Measurements from ENCODE around the gene PLXNB3. TPM values are rescaled to one million over a fixed set of nuclear protein-coding genes. Genes with fewer than 3 reads are reported as not detected.

Gene PLXNB3
- total and polyA plus RNA-seq, 2 of the 13 experiments (the other 11 are each of a cell fraction or from before 2014, with no cell fraction given), result 3.0 to 6.9 TPM

DNA sequence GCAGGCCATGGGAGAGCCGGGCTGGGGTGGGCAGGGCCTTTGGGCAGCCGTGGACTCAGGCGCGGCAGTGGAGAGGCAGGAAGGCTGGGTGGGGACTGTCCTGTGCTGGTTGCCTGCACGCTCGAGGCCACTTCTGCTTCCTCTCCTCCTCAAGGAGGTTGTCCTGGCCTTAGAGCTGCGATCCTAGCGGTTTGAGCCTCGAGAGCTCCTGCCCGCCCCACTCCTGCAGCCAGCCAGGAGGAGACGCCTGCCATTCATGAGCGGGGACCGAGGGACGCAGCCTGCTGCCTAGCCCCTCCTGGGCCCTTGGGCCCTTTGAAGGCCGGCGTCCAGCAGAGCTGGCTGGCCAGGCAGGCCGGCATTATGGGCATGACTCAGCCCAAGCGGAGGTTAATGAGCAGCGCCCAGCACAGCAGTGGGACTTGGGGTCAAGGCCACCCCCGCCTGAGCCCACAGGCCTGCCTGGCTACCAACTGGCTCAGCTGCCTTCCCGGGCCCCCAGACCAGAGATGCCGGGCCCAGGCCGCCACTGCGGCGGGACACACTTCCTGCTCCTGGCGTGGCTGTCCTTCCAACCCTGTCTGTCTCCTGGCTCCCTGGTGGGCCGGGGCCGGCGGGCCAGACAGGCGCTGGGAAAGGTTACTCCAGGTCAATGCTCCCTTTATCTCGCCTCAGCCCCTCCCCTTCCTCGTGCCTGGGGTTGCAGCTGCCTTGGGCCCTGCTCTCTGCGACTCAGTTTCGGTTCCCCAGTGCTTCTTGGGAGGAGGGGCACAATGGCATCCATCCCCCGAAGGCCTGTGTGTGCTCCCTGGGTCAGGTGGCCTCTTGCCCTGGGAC, 37.5 kb upstream of the PLXNB3 start (continued):
- TF ChIP-seq, protein P1, sequence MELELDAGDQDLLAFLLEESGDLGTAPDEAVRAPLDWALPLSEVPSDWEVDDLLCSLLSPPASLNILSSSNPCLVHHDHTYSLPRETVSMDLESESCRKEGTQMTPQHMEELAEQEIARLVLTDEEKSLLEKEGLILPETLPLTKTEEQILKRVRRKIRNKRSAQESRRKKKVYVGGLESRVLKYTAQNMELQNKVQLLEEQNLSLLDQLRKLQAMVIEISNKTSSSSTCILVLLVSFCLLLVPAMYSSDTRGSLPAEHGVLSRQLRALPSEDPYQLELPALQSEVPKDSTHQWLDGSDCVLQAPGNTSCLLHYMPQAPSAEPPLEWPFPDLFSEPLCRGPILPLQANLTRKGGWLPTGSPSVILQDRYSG (CRISPR knock-in tag; IDR thresholded peaks at IDR 0.05), result no peak
- TF ChIP-seq ZNF710 (CRISPR knock-in tag; IDR thresholded peaks at IDR 0.05; ENCODE audit: borderline replicate concordance) (peak; percentile 52; the same call in 1 of the 2 replicates), ZKSCAN1 (IDR thresholded peaks at IDR 0.05; ENCODE audit: low read length) (no peak), ZFP36L2 (CRISPR knock-in tag; IDR thresholded peaks at IDR 0.05) (no peak), PRMT3 (CRISPR knock-in tag; IDR thresholded peaks at IDR 0.05; ENCODE audit: borderline replicate concordance, low read depth) (no peak), ZKSCAN8 (CRISPR knock-in tag; IDR thresholded peaks at IDR 0.05; ENCODE audit: borderline replicate concordance) (0 out of 2 replicates have a peak, but pooled peaks have one; percentile 27), MXI1 (IDR thresholded peaks at IDR 0.05; ENCODE audit: borderline replicate concordance, low read depth, low read length) (peak; percentile 39; the same call in 1 of the 3 replicates), GABPB1 (CRISPR knock-in tag; IDR thresholded peaks at IDR 0.05) (peak; percentile 81), ZSCAN30 (CRISPR knock-in tag; IDR thresholded peaks at IDR 0.05) (0 out of 2 replicates have a peak, but pooled peaks have one; percentile 32), GPBP1L1 (CRISPR knock-in tag; IDR thresholded peaks at IDR 0.05) (no peak), ZNF256 (CRISPR knock-in tag; conservative IDR thresholded peaks at IDR 0.05) (no peak), SOX13 (IDR thresholded peaks at IDR 0.05) (no peak), SOX13 (CRISPR knock-in tag; conservative IDR thresholded peaks at IDR 0.05 in 1 of 2, IDR thresholded peaks at IDR 0.05 in 1 of 2) (peak in 1 of 2 experiments; percentile 36; a peak in 1 of 4 replicates), SOX6 (IDR thresholded peaks at IDR 0.05) (no peak), SOX6 (CRISPR knock-in tag; IDR thresholded peaks at IDR 0.05) (peak; percentile 64), TBX3 (IDR thresholded peaks at IDR 0.05; ENCODE audit: borderline replicate concordance) (no peak)
- TF ChIP-seq, protein P2, sequence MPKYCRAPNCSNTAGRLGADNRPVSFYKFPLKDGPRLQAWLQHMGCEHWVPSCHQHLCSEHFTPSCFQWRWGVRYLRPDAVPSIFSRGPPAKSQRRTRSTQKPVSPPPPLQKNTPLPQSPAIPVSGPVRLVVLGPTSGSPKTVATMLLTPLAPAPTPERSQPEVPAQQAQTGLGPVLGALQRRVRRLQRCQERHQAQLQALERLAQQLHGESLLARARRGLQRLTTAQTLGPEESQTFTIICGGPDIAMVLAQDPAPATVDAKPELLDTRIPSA (CRISPR knock-in tag; IDR thresholded peaks at IDR 0.05; ENCODE audit: borderline replicate concordance), result no peak
- TF ChIP-seq, protein P3, sequence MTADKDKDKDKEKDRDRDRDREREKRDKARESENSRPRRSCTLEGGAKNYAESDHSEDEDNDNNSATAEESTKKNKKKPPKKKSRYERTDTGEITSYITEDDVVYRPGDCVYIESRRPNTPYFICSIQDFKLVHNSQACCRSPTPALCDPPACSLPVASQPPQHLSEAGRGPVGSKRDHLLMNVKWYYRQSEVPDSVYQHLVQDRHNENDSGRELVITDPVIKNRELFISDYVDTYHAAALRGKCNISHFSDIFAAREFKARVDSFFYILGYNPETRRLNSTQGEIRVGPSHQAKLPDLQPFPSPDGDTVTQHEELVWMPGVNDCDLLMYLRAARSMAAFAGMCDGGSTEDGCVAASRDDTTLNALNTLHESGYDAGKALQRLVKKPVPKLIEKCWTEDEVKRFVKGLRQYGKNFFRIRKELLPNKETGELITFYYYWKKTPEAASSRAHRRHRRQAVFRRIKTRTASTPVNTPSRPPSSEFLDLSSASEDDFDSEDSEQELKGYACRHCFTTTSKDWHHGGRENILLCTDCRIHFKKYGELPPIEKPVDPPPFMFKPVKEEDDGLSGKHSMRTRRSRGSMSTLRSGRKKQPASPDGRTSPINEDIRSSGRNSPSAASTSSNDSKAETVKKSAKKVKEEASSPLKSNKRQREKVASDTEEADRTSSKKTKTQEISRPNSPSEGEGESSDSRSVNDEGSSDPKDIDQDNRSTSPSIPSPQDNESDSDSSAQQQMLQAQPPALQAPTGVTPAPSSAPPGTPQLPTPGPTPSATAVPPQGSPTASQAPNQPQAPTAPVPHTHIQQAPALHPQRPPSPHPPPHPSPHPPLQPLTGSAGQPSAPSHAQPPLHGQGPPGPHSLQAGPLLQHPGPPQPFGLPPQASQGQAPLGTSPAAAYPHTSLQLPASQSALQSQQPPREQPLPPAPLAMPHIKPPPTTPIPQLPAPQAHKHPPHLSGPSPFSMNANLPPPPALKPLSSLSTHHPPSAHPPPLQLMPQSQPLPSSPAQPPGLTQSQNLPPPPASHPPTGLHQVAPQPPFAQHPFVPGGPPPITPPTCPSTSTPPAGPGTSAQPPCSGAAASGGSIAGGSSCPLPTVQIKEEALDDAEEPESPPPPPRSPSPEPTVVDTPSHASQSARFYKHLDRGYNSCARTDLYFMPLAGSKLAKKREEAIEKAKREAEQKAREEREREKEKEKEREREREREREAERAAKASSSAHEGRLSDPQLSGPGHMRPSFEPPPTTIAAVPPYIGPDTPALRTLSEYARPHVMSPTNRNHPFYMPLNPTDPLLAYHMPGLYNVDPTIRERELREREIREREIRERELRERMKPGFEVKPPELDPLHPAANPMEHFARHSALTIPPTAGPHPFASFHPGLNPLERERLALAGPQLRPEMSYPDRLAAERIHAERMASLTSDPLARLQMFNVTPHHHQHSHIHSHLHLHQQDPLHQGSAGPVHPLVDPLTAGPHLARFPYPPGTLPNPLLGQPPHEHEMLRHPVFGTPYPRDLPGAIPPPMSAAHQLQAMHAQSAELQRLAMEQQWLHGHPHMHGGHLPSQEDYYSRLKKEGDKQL (CRISPR knock-in tag; IDR thresholded peaks at IDR 0.05; ENCODE audit: low read depth), result no peak

All from HepG2 (cell line).